Hematopoietic multipotent progenitor cell treated with erythropoietin and hydrocortisone succinate and interleukin-3 and kit ligand, for 4 days (in vitro differentiated cells): ENCODE data around the gene JPH3.

ENCODE experiments used
- DNase-seq: peaks from one replicate; pipeline ENCODE4 v3.0.0-alpha.2; 2015

Gene JPH3

DNA sequence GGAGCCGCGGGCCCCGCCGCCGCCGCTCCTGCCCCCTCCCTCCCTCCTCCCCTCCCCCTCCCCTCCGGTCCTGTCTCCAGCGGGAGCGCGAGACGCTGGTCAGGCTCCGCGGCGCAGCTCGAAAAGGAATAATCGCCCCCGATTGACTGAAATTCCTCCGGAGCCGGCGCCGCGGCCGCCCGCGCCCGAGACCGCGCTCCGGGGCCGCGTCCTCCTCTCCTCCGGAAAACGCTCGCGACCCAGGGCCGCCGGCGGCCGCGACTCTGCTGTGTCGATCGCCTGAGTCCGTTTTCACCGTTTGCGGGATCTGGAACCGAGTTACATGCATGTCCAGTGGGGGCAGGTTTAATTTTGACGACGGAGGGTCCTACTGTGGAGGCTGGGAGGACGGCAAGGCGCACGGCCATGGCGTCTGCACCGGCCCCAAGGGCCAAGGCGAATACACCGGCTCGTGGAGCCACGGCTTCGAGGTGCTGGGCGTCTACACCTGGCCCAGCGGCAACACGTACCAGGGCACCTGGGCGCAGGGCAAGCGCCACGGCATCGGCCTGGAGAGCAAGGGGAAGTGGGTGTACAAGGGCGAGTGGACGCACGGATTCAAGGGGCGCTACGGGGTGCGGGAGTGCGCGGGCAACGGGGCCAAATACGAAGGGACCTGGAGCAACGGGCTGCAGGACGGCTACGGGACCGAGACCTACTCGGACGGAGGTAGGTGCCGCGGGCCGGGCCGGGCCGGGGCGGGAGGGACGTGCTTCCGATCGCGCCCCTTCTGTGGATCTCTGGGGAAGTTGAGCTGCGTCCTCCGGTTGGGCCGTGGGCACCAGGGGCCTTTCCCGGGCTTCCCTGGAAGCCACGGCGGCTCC is 744 bp downstream of the JPH3 start:
- DNase-seq, result peak; percentile 13

DNA sequence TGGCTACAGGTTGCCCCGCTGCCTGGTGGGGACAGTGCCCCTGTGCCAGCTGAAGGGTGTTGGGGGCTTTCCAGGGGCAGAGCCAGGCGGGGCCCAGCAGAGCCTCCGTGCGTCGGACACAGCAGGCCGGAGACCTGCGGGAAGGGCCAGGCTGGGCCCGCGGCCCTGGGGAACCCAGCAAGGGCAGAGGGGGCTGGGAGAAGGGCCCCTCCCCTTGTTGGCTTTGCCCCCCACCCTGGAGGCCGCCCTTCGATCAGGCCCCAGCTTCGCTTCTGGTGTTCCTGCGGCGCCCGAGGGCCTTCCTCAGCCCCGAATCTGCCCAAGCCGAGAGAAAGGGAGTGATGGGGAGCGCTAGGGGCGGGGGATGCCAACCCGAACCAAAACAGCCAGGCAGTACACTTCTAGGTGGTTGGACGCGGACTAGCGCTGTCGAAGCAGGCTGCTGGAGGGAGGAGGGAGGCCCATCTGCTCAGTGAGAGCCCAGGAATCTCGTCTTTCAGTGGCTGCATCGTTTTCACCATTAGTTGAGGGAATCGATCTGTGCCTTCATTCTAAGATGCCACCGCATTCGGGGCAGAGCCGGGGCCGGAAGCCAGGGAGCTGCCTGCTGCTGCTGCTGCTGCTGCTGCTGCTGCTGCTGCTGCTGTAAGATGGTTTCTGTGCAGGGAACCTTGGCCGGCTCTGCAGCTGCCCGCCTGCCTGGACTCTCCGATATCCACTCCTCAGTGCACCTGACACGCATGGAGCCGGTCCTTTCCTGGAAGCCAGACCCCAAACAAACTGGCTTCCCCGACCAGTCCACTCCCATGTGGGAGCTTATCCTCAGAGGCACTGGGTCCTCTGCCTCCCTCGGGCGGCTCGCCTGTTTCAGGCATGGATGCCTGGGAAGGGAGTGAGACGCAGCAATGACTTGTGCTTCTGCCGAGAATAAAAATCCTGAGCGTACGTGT is 1.7 kb downstream of the JPH3 start:
- peak; percentile 4 for DNase-seq

DNA sequence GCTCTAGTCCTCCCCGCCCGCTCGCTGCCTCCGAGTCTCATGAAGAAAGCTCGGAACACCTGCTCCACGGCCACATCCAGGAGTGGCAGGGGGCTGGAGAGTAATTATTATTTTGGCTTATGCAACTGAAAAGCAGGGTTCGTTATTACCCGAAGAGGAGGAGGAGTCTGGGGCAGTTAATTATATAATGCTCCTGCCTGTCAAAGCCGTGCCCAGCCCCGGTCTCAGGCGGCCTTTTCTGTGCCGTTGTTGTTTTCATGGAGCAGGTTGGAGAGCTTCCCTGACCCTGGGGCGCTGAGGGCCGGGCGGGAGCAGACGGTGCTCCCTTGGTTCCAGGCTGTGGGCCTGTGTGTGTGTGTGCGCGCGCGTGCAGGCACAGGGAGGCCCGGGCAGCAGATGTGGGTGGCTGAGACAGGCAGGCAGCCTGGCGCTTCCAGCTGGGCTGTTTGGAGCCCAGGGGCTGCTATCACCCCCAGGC is 2.4 kb downstream of the JPH3 start:
- no peak for DNase-seq

DNA sequence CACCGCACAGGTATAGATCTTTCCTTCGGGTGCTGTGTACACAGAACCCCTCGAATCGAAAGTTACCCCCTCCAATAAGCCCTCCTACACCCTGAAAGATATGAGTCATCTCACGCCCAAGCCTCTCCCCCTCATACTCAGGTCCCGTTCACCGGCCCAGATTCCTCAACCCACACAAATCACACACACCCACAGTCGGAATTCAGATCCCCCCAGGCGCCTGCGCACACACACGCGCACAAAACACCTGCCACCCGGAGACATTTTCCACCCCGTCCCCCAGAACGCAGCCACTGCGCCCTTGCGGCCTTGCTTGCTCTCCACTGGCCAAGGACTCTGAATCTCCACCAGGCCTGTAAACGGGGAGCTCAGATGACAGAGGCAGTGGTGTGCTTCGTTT is 4.9 kb downstream of the JPH3 start:
- DNase-seq, result no peak

DNA sequence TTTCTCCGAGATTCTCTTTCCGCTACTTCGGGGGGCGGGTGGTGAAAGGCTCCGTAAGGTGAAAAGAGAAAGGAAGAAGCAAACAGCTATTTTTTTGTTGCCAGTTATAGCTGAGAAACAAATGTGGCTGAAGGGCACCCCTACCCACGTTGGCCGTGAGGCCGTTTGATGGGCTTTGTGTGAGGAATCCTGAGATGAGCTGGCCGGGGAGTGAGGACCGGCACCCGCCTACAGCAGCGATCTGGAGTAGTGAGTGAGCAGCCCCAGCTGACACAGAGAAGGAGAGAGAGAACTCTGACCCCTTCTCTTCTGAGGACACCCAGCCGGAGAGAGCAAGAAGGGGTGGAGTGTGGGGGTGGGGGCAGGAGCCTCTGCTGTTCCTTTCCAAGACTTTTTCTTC is 5.6 kb downstream of the JPH3 start:
- no peak for DNase-seq

DNA sequence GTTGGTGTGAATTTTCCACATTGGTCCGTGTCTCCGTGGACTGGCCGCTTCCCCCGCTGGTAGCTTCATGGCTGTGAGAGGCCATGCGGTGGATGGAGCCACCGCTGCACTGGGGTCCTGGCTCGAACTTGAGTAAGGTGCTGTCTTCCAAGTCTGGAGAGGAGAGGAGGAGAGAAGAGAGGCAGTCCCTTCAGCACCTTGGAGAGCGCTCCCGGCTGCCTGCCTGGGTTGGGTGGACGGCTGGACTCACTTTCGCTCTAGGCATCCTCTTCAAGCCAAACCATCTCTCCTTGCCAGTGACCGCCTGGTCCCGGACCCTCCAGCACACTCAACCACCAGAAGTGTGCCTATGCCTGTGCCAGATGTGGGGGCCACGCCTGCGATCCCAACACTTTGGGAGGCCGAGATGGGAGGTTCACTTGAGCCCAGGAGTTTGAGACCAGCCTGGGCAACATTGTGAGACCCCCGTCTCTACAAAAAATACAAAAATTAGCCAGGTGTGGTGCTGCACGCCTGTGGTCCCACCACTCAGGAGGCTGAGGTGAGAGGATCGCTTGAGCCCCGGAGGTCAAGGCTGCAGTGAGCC is 6.2 kb downstream of the JPH3 start:
- DNase-seq, result peak; percentile 80

DNA sequence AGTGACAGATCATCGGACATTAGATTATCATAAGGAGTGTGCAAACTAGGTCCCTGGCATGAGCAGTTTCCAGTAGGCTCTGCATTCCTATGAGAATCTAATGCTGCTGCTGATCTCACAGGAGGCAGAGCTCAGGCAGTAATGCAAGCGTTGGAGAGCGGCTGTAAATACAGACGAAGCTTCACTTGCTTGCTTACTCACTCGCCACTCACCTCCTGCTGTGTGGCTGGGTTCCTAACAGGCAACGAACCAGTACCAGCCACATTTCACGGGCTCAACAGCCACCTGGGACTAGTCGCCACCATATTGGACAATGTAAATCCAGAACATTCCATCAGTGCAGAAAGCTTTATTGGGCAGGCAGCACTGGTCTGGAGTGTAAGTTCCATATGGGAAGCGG is 7.7 kb downstream of the JPH3 start:
- DNase-seq, result no peak

DNA sequence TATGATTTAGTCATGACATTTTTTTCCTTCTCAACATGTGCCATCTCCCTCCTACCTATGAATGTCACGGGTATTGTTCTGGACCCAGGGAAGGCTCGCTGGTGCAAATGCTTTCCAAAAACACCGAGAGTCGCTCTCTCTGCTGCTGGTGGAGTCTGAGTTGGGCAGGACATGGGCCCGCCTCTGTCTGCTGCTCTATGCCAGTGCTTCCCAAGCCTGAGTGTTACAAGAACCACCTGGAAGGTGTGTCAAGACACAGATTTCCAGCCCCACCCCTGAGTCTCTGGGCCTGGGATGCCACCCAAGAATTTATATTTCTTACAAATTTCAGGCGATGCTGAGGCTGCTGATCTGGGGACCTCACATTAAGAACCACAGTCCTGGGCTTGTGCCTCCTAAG is 9.1 kb downstream of the JPH3 start:
- DNase-seq, result no peak

DNA sequence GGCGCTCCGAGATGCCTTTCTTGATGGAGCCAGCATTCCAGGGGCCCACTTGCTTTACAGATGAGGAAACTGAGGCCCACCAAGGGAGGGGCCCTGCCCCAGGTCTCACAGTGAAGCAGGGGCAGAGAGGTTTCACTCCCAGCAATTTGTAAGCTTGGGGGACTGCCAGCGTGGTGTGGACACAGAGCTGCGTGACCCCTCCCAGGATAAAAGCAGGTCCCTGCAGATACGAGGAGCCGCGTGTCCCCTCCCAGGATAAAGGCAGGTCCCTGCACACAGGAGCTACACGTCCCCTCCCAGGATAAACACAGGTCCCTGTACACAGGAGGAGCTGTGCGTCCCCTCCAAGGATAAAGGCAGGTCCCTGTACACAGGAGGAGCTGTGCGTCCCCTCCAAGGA is 11.7 kb downstream of the JPH3 start:
- no peak for DNase-seq

DNA sequence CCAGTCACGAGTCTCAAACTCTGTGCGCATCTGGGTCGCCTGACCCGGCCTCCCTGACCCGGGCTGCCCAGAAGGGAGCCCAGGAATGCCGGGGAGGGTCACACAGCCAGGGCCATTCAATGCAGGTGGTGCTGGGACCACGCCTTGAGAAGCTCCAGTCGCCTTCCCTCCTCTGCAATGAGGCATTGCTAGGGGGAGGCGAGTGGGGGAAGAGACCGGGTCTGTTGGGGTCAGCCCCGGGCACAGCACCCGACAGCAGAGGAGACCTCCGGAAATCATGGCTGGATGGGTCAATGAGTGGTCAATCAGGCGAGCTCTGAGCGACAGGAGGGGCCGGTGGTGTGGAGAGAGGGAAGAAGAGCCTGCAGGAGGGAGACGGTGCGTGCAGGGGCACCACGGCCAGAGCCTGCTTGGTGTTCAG is 13.3 kb downstream of the JPH3 start:
- no peak for DNase-seq

DNA sequence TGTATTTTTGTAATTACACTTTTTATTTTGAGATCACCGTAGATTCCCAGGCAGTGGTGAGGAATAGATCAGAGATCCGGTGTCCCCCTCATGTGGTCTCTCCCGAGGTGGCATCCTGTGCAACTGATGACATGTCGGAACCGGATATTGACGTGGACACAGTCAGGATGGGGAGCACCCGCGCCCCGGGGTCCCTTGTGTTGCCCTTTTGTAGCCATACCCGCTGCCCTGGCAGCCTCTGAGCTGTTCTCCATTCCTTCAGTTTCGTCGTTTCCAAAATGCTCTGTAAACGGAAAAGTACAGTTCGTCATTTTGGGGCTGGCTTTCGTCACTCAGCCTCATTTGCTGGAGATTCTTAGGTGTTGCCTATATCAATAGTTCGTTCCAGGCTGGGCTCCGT is 14.2 kb downstream of the JPH3 start:
- DNase-seq, result no peak

DNA sequence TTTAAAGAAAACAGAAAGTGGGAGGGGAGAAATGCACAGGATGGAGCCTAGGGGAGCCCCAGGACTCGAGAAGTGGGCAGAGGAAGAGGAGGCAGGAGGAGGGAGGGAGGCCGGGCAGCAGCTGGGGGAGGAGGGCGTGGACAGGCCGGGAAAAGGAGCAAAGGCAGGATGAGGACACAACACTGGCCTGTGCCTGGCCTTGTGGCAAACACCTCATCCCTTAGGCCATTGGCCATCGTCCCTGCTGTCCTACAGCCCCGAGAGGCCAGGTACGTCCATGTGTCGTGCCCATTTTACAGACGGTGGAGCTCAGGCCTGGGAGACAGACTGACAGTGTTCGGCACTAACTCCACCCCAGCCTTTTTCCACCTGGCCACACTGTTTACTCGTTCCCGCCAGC is 15.9 kb downstream of the JPH3 start:
- no peak for DNase-seq

DNA sequence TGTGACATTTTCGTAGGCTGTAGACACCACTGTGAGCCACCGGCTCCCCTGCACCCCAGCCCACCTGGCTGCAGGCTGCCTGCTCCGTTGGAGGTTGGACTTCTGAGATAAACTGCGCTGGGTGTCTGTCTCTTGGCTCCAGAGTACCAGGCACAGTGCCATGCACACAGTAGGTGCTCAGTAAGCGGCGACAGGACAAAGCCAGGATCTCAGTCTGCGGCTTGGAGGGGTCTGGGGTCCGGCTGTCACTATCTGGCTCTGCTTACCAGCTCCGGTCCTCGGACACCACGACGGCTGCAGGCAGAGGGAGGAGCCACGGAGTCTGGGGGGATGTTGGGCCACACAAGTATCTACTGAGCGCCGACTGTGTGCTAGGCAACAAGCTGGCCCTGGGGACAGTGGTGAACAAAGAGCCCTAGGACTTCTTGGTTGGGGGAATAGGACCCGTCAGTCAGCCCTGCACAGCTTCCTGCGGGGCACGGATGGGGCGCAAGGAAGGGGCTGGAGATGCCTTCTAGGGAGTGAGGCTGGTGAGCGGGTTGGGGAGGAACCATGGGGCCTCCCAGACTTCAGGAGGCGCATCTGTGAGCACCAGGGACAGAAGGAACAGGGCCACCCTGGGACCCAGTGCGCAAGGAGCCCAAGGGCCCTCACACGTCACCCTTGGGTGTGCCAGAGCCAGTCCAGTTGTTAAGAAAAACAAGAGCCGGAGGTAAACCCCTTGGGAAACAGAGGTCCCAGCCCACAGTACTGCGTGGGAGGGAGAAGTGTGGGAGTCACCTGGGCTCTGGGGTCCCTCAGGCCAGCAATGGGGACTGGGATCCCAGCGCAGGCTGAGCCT is 17.3 kb downstream of the JPH3 start:
- no peak for DNase-seq

DNA sequence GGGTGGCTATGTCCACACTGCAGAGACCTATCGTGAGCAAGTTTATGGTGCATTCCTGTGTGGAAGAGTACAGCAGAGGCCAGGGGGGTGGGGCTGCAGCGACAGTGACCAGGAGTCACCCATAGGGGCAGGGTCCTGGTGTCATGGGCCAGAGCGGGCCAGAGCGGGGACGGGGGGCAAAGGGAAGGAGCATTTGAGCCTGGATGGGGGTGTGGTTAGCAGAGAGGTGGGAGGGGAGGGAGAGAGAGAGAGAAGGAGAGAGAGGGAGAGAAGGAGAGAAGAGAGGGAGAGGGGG is 17.8 kb downstream of the JPH3 start:
- DNase-seq, result no peak

DNA sequence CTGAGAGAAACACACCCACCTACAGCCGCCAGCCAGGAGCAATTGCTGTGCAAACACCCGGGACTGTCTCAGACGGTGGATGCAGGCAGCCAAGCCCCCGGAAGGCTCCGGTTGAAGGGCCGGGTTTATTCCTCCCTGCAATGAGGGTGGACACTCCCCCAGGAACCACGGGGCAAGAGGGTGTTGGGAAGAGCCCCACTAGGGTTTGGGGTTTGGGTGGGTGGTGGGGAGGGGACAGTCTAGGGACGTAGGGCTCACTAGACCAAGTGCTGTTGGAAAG is 19.2 kb downstream of the JPH3 start:
- no peak for DNase-seq

DNA sequence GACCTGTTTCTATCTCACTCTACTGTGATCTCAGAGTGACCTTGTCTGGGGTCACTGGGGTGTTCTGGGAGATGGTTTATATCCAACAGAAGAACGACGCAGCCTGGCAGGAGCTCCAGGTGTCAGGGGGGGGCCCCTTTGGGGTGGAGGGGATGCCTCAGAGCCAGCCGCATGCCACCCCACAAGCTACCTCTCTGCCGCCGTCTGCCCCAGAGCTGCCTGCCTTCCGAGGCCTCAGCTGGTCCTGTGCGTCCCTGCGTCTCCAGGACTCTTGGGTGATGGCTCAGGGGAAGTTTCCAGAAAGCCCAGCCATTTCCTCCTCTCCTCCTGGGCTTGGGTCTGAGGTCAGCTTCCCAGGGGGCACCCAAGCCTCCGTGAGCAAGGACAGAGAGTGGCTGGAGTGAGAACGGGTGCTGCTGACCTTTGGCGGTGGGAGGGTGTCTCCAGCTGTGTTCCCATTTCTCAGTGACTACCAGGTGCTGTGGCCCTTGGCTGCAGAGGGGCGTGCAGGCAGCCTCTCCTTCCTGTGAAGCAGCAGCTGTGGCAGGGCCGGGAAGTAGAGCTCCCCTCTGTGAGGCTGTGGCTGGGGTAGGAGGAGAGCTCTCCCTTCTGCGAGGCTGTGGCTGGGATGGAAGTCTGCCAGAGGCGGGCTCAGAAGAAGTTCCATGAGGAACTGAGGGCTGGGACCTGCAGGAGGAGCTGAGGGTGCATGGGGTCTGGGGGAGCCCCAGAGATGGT is 19.8 kb downstream of the JPH3 start:
- peak; percentile 11 for DNase-seq

DNA sequence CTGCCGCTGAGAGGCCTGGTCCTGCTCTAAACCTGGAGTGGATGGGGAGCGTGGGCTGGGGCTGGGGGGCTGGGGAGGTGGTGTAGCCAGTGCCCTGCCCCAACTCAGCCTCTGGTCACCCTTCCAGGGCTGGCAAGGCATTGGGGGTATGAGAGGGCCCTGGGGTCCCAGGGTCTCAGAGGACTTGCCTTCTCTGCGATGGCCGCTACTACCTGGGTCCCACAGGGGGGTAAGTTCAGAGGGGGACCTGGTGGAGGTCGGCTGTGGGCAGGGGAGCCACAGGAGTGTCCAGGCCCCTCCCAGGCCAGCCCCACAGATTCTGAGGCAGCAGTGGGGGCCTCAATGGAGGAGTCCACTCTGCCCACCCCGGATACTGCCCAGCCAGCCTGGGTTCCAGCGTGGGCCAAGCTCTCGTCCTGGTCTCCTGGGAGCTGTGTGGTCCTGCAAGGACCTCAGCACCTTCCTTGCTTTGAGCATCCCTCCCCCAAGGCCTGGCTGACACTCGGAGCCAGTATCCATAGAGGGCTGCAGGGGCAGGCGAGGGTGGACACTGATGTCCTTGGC is 20.5 kb downstream of the JPH3 start:
- no peak for DNase-seq

DNA sequence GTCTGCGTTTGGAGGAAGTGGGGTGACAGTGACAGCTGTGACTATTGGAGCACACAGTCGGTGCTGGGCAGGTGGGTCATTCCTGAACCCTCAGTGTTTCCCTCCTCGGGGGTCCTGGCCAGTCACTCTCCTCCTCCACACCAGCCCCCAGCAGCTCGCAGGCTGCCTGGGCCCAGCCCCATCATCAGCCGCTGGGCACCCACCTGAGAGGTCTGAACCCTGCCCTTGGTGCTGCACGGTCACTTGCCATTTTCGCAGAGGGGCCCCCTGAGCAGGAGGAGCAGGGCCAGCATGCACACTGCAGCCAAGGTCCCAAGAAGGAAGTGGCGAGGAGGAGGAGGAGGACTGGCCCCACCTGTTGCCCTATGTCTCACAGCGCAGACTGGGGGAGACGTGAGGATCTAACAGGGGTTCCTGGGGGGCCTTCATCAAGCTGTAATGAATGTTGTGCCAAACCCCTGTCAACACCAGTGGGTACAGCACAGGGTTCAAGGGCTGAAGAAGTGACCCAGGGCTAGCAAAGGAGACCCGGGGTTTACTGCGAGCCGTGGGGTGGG is 23.0 kb downstream of the JPH3 start:
- DNase-seq, result no peak

DNA sequence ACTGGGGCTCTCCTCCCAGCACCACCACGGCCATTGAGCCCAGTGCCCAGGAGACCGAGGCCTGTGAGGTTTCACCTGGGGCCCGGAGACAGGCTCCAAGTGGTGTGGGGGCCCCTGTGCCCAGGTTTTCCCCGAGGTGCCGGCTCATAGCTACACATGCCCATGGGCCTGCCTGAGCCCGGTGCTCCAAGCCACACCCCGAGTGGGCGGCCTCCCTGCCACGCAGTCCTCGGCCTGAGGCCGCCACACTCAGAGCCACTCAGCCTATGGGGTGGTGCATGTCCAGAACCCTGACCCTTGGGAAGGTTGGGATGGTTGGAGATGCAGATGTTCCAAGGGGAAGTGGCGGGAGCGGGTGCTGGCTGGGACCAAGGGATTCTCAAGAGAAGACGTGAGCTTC is 24.1 kb downstream of the JPH3 start:
- DNase-seq, result no peak

DNA sequence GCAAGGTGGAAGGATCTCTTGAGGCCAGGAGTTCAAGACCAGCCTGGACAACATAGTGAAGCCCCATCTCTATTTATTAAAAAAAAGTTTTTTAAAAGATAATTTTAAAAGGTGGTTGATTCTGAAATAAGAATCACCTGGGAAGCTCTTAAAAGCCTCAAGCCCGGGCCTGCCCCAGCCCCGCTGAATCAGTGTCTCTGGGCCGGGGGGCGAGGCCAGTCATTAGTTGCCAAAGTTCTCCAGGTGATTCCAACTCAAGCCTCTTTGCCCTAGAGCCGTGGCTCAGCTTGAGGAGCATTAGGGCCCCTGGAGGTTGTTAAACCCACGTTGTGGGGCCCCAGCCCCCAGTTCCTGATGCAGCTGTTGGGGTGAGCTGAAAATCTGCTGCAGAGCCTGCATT is 24.6 kb downstream of the JPH3 start:
- no peak for DNase-seq

DNA sequence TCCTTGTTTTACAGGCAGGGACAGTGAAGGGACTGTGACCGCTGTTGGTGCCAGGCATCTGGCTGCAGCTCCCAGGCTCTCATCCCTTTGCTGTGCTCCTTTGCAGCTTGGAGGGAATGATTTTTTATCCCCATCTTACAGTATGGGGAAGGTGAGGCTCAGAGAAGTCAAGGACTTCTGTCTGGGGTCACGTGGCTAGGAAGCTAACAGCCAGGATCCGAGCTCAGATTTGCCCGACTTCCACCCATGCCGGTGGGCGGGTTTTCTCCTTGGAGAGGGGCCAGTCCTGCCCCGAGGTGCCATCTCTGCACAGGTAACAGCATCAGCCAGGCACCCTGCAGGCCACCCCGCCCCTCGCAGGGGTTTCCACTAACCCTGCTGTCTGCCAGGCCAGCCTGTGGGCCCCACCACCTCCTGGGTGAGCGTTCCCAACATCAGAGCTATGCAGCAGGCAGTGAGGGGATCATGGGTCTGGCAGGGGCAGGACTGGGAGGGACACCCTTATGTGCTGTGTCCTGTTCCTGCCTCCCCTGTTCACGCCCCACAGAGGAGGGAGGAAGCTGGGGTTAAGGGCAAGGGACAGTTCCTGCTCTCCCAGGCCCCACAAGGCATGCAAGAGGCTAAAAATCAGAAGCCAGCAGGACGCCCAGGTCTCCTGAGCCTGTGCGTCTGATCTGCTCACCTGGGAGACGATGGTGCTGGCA is 25.4 kb downstream of the JPH3 start:
- DNase-seq, result no peak
